GM13977 (cell line): ENCODE measurements around the gene STIM1.
A peak's percentile ranks its signal among the peaks of the same experiment; 100 is the strongest.
"Not testable (repeated sequence)": the region's sequence is repeated elsewhere in the genome, so short reads cannot be mapped to it uniquely, and the experiment has no call there.

ENCODE experiments used
- DNase-seq: peaks from one replicate; pipeline ENCODE4 v3.0.0; 2012; ENCODE audit warnings: low spot score
- in situ Hi-C: fragments of 300-500 bp; cut with MboI; formaldehyde crosslinking; loops from one replicate; pipeline ENCODE4 v1.12.0; 2022; ENCODE audit warnings: low sequenced_read_pairs, low pct_unique_long_range_greater_than_20kb, mixed read lengths, inconsistent platforms; ENCODE audit not compliant: unreplicated experiment
- TF ChIP-seq, protein P1 (sequence below): IDR thresholded peaks from 2 replicates; pipeline ENCODE4 v1.5.1; 2012; ENCODE audit warnings: mild to moderate bottlenecking, control low read depth; ENCODE audit not compliant: insufficient read depth; ENCODE audit errors: extremely low read depth, missing control alignments

The STIM1 gene

DNA sequence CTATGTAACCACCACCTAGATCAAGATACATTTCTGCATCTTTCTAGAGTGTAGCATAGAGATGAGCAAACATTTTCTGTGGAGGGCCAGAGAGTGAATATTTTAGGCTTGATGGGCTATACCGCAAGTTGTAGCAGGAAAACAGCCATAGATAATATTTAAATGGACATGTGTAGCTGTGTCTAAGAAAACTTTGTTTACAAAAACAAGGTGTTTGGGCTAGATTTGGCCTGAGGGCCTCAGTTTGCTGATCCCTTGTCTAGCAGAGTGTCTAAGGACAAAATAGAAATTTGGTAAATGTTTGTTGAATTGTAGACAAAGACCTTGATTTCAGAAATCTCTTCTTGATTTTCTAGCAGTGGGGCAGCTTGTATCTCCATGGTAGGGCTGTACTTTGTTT lies 36.3 kb downstream of the STIM1 start:
- in situ Hi-C loops: no loop called here
- DNase-seq: no peak
- TF ChIP-seq, protein P1, sequence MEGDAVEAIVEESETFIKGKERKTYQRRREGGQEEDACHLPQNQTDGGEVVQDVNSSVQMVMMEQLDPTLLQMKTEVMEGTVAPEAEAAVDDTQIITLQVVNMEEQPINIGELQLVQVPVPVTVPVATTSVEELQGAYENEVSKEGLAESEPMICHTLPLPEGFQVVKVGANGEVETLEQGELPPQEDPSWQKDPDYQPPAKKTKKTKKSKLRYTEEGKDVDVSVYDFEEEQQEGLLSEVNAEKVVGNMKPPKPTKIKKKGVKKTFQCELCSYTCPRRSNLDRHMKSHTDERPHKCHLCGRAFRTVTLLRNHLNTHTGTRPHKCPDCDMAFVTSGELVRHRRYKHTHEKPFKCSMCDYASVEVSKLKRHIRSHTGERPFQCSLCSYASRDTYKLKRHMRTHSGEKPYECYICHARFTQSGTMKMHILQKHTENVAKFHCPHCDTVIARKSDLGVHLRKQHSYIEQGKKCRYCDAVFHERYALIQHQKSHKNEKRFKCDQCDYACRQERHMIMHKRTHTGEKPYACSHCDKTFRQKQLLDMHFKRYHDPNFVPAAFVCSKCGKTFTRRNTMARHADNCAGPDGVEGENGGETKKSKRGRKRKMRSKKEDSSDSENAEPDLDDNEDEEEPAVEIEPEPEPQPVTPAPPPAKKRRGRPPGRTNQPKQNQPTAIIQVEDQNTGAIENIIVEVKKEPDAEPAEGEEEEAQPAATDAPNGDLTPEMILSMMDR: no peak

DNA sequence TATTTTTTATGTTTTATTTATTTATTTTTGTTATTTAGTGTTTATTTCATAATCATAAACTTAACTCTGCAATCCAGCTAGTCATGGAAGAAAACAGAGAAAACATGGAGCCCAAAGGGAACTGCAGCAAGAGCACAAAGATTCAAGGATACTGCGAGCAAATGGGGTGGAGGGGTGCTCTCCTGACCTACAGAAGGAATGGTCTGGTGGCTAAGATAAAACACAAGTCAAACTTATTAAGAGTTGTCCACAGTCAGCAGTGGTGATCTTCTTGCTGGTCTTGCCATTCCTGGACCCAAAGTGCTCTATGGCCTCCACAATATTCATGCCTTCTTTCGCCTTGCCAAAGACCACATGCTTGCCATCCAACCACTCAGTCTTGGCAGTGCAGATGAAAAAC lies 36.7 kb downstream of the STIM1 start:
- TF ChIP-seq, protein P1: no peak
- in situ Hi-C loops: no loop called here
- DNase-seq: no peak

- no peak for DNase-seq
- in situ Hi-C loops: no loop called here
- TF ChIP-seq, protein P1: no peak
Measured at GRCh38 chr11:3893311-3893710, 37.8 kb downstream of the STIM1 start.

- peak; percentile 84 for DNase-seq
- TF ChIP-seq, protein P1: no peak
Measured at GRCh38 chr11:3894128-3894731, 38.8 kb downstream of the STIM1 start.

GRCh38 chr11:3896644-3897043 lies 41.2 kb downstream of the STIM1 start:
- TF ChIP-seq, protein P1: no peak
- DNase-seq: no peak
- in situ Hi-C loops: no loop called here

More at GRCh38 chr11:3894128-3894731, 38.8 kb downstream of the STIM1 start:
- in situ Hi-C loops: no loop called here

- DNase-seq, in situ Hi-C loops: not testable (repeated sequence)
Measured at GRCh38 chr11:3900230-3900629, 44.8 kb downstream of the STIM1 start.

DNA sequence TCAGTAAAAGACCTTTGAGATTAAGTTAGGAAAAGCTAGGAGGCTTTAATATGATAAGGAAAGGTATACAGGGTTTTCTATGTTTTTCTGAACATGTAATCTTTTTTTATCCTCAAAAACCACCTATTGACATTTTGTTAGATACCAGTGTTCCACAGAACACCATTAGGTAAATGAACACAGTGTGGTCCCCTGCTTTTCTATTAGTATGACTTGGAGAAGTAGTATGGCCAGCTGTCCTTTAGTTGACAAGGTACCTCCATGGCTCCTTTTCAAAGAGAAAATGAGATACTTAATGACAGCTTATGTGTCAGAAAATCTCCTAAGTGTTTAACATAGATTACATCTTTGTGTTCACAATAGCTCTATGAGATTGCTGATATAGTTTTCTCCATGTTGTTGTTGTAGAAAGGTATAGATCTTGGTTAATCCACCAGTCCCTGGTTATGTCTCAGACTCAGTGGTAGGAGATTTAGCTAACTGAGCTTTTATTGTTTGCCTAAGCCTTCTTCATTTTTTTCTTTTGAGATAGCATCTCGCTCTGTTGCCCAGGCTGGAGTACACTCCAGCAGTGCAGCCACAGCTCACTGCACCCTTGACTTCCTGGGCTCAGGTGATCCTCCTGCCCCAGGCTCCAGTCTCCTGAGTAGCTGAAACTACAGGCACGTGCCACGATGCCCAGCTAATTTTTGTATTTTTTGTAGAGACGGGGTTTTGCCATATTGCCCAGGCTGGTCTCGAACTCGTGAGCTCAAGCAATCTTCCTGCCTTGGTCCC lies 46.0 kb downstream of the STIM1 start:
- in situ Hi-C loops: no loop called here
- no peak for DNase-seq
- TF ChIP-seq, protein P1: no peak
